Endometrium (tissue), 2 donors: ENCODE data around the gene IKZF2.

ENCODE experiments used
- FAIRE-seq: peaks from 2 replicates; lab custom pipeline; 2012; peaks lifted over from hg19 to GRCh38; lab: Jason Lieb, UNC
- donor health status: control.
- donor health status: control.

IKZF2 gene

DNA sequence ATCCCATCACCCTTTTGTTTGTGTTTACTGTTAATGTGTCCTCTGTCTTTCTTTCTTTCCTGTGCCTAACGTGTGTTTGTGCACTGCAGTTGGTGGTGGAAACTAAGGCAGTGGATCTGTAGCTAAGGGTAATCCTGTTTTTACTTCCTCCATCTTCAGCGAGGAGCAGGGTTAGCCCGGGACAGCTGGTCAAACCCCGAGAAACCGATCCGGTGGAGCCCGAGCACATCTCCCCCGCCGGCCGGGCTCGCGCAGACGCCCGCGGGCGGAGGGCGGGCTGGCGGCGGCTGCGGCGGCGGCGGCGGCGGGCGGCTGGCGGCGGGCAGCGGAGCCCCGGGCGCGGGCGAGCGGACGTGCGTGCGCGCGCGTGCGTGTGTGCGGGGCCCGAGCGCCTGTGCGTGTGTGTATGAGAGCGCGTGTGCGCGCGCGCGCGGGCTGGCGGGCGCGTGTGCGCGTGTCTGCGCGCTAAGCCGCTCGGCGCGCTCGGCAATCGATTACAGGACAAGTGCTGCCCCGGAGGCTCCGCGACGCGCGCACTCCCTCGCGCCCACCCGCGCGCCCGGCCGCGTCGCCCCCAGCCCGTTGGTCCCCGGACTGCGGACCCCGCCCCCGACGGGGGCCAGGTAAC is at the start of gene IKZF2:
IKZF2 (minus strand) TSS at position 176 of the 628 bp plus-strand sequence. CDS start 2,983 bp downstream, outside the sequence.
- FAIRE-seq, result no peak

DNA sequence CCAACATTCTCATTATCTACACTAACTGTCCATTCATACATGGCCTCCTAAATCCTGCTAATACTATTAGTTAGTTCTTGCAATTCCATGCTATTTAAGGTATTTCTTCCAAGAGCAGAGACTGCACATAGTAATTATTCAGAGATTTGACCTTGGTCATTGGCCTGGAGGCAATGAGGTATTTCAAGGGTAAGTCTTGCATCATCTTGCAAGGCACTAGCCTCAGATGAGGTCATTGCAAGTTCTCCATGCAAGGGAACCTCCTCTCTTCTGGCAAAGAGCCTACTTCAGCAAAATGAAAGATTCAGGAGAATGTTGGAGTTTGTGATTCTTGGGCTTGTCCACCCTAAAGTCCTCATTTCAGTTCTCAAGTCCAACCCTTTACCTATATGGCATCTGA is 48.5 kb upstream of the IKZF2 start:
- FAIRE-seq, result no peak

DNA sequence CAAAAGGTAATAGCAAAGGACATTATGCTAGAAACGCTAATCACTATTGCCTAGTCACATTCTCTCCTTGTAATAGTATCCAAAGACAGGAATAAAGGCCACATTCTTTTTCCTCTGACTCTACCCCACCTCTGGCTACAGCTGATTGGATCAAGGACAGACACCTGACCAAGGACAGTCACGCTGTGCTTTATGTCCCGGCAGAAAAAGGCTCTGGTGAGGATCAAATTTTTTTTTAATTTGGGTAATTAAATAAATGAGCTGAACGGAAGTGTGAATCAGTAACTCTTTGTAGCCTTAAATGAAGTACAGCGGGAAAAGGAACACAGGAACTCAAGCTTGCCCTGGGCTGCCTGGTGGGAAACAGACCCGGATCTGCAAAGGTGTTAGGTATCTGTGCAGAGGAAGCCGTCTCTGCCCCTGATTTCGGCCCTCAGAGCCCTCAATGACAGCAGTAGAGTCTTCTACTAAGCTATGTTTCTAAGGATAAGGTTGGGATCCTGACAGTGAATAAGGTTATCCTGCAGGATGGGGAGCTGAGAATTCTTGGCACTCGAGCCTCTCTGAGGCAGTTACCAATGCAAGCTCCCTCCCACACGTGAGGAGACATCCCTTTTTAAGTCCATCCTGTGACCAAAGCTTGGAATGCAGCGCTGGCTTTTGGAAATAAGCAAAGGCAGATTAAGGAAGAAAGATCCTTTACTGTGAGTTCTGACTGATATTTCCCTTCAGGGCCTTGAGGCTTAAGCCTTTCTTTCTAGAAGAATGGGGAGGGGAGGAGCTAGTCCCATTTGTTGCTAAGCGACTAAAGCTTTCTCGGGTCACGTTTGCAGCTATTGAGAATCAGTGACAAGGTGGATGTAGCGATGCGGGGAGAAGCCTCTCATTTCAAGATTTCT is 37.8 kb upstream of the IKZF2 start:
- FAIRE-seq, result no peak

DNA sequence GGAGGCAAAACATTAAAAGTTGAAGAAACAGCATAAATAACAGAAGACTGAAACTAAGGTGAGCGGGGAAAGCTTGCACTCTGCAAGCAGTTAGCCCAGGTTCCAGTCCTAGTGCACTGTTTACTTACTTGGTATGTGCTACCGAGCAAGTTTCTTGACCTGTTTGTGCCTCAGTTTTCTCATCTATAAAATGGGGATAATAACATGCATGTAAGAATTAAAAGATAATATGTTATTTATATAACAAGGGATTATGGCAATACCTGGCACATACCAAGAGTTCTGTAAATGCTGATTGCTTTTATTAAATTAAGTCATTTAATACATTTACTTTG is 37.1 kb upstream of the IKZF2 start:
- no peak for FAIRE-seq

DNA sequence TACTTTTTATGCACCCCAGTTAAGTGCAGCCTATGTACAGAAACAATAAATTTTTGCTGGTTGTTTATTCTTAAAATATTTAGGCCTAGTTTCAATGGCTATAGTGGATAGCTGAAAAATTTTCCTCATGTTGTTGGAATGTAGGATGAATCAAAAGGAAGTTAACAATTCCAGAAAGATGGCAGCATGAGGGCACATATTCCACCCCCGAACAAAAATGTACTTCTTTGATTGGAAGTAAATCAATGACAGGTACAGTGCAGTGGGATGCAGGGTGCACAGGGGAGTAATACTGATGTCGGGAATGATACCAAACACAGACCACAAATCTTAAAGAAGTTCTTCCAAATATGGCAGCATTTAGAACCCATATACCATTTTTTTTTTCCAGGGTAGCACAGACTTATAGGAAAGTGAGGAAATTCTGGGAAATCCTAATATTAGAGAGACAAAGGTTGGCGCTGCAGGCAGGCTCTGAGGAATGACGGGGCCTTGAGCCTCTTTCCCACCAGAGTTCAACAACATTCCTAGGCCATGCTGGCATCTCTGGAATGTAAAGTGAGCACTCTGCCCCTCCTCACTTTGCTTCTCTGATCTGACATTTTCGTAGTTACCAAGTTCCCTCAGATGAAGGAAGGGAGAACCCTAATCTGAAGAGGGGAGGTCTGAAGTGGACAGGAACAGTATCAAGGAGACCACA is 36.6 kb upstream of the IKZF2 start:
- no peak for FAIRE-seq

DNA sequence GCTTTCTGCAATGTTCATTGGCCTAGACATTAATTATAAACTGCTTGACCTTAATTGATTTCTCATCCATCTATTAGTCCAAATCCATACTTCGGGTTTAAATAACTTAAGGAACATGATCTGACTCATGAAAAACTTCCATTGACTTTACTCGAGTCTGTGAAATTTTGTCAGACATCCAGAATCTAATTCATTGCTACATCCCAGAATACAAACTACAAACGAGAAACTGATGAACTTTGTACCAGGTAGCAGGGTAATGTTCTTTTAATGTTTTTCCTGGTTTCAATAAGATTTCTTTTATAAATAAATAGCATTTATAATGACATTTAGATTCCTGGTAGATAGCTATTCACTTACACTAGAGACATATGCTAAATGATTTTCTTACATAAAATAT is 36.0 kb upstream of the IKZF2 start:
- no peak for FAIRE-seq

DNA sequence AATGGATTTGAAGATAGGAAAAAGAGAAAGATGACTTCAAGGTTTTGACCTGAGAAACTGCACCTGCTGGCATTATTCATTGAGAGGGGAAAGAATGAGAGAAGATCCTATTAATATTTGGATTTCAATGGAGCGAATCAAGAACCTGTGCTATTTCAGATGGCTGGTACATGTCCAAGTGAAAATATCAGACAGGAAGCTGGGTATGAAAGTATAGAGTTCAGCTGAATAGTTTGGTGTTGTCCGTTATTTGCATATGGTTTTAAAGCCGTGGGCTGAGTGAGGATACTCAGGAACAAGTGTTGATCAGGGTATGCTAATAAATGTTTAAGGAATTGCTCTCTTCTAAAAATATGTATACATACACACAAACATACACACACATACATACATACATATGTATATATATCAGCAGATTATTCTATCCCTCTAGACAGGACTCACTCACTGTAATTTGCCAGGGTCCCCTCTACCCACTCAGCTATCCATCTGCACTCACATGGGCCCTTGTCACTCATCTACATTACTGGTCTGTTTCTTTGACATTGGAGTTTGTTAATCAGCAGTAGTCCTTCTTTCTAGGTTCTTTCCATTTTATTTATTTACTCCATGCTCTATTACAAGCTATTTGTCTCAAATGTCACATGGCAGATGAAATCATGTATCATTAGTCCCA is 33.9 kb upstream of the IKZF2 start:
- FAIRE-seq, result no peak

DNA sequence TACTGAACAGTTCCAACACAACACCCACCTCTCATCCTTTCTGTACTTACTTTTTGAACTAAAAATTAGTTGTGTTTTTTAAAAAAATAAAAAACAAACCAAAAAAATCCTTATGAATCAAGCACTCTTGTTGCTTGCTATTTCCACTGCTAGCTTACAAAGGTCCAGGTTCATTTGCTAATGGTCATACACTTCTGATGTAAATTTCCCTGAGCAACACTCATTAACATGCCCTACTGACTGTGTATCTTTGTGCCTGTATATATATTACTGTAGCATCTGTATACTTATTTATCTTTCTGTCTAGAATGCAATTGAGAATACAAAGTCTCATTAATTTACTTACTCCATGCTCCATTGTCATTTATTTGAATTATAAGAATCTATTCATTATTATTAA is 30.3 kb upstream of the IKZF2 start:
- no peak for FAIRE-seq

DNA sequence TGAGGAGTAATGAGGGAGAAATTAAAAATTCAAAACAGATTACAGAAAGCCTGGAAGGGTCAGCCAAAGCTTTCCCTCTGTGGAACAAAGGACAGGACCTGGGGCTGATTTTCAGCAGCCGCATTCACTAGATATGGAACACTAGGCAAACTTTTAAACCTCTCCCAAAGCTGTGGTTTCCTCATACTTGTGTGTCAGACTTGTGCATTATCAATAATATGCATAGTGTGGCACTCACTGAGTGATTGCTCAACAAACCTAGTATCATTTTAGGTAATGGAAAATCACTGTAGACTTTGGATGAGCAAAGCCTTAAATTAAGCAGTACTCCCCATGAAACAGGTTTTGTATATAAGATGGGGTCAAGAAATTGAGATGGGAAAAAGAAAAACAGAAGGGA is 26.3 kb upstream of the IKZF2 start:
- FAIRE-seq, result no peak

DNA sequence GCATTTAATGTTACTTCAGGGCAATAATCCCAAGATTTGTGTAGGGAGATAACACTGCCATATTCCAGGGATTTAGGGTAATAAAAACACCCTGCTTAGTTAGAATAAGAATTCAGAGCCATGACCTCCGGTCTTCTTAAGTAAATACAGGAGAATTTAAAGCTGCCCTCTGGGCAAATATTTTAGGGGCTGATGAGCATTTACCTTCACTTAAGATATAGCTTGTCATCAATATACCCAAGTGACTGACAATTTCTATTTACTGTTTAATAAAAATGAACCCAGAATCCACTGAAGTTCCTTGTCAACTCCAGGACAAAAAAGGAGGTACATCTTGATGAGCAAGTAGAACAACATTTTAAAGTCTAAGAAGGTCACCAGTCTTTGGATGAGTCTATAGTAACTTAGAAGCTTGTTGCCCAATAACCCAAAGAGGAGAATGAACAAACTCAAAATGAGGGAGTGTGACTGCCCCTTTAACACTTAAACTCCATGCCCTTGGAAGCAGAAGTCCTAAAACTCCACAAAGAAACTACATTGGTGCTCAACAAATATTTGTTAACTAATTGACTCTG is 24.3 kb upstream of the IKZF2 start:
- no peak for FAIRE-seq

DNA sequence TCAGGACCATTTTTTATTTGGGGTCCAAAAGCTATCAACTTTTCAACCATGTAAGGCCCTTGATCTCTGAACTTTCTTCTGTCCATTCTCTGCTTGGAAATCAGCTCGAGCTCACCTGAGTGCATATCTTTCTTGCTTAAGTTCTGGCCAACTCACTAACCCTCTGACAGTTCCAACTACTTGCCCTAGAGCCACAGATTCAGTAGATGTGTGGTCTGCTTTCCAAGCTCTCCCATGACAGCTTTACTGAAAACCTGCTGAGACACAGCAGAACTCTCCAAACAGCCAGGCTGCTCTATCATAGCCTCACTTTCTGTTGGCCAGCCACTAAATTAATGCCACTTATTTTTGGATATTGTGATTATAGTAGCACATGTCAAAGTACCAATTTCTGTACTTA is 21.2 kb upstream of the IKZF2 start:
- no peak for FAIRE-seq

DNA sequence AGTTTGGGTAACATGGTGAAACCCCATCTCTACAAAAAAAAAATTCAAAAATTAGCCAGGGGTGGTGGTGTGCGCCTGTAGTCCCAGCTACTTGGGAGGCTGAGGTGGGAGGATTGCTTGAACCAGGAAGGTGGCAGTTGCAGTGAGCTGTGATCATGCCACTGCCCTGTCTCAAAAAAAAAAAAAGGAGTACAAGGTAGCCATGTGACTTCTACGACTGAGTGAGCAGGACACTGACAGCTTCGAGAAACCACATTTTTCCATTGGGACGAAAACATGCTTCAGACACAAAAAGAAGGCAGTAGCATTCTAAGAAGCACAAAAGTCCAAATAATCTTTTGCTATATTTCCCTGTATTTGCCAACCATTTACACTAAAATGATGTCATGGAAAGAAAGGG is 19.7 kb upstream of the IKZF2 start:
- no peak for FAIRE-seq

DNA sequence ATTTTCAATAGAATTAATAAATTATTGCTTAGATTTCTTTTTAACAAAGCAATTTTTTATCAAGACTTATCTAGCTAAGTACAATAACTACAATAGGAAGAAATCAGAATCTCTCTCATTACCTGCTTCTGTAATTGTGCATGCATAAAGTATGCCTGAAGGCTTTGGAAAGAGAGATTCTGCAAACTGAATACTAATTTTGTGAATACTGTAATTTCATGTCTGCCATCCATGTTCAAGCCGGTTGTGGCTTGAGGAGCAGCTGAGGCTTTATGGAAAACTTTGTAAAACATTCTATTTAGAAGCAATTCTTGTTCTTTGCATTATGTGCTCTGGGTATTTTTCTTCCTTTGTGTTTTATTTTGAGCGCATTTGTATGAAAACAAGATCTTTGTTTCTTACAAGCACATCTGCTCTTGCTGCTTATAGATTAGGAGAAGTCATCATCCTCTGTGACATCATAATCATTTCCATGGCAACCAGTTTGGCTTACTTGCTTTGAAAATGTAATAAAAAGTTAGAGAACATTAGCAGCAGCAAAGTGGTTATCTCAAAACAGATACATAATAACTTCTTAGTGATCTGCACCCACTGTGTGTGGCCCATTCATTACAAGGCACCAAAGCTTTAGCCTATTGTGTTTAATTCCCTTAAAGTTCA is 16.0 kb upstream of the IKZF2 start:
- FAIRE-seq, result no peak

DNA sequence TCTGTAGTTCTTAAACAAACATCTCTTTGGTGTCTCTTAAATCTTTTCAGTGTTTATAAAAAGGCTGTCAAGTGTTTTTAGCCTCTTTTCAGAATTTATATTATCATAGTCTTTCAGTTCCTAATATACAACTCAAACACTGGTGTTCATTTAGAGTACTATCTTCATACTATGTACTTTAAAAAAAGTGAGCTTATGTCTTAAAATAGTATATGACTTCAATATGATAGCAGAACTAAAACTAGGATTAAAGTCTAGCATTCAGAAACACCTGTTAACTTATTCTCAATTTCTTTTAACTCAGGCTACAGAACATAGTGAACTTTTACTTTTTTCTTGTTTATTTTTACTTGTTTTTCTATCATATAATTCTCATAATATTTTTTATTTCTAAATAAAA is 14.7 kb upstream of the IKZF2 start:
- no peak for FAIRE-seq

DNA sequence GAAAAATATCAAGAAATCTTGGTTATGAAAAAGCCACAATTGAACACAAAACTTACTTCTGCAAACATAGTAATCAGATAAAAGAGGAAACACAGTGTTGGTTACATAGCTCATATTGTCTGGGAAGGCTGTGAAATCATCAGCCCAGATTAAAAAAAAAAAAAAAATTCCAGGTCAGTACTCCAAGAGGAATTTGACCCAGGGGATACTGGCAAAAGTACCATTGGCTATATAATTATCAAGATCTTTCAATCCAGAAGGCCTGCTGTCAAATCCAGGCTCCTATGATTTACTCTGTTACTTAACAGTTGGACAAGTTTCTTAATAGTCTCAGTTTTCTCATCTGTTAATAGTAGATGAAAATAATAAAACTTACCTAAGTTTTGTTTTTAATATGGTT is 12.9 kb upstream of the IKZF2 start:
- no peak for FAIRE-seq

DNA sequence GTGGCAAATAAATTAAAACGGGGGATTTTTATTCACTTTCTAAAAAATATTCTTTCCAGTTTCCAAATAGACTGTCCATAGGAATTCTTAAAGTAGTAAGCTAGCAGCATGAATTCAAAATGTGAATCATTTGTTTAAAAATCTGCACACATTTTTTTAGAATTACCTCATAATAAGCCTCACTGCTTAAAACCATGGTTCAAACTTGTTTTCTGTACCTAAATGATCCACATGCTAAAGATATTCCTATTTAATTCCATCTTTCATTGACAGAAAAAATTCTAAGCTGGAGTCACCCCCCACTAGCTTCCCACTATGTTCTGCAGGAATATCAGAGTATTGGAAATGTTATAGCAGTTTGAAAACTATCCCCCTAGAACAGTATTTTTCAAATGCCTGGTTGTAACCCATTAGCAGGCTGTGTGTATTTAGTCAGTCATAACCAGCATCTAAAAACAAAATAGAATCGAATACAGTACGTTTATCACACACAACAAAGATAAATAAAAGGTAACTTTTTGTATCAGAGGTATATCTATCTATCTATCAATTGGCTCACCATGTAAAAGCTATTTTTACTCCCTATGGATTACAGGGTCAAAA is 11.2 kb upstream of the IKZF2 start:
- FAIRE-seq, result no peak

DNA sequence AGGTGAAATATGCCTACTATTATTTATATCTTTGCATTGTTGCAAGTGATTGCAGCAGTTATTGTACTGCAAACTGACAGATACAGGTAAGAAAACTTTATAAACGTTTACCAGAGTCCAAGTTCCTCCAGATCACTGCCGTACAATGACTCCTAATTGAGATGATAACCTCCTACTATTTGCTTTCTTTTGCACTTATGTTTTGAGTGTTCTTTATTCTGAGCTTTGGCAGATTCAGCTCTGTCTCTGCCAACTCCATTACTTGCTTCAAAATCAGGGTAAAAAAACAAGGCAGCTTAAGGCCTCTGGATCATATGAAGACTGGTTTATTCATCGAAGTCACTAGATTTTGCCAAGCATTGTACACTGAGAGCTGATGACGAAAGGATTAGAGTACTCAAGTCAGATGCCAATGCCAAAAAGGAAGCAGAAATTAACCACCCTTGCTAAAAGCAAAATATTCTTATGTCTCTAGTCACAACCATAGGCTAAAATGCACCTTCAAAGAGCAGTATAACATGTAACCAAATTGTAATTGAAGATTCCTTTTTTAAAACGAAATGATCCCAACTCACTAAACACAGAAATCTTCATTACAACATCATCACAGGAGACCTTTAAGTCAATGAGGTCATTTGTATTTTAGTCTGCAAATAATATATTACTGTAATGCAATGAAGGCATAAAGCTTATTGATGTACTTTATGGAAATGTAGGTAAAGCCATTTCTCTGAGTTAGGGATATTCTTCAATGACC is 10.5 kb upstream of the IKZF2 start:
- FAIRE-seq, result no peak

DNA sequence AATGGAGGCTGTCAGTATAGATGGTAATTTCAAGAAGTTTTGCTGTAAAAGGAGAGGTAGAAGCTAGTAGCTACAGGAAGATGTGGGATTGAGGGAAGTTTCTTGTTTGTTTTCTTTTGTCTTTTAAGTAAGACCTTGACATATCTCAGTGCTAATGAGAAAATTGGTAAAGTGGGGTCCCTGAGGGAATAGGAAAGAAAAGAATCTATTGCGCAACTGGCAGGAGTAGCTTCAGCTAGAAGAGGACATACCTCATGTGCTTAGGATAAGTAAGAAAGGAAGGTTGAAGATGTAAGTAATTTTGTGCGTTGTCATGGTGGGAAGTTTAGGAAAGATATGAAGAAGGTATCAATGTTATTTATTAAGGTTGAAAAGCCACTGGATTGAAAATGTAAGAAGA is 8.4 kb upstream of the IKZF2 start:
- FAIRE-seq, result no peak

DNA sequence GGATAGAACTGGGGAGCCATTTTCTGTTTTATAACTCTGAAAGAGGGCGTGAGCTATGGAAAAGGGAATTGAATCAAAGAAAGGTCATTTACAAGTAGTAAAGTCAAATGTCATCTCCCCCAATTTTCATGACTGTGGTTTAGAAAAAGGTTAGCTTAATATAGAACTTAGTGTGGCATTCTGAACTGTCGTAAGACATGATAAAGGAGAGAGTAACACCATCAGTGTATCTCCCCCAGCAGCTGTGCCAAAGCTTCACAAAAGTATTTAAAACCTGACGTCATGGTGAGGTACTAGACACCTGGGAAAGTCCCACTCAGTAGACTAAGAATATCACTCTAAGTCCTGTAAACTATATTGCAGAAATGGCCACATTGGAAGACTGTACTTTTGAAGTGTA is 5.8 kb upstream of the IKZF2 start:
- no peak for FAIRE-seq

DNA sequence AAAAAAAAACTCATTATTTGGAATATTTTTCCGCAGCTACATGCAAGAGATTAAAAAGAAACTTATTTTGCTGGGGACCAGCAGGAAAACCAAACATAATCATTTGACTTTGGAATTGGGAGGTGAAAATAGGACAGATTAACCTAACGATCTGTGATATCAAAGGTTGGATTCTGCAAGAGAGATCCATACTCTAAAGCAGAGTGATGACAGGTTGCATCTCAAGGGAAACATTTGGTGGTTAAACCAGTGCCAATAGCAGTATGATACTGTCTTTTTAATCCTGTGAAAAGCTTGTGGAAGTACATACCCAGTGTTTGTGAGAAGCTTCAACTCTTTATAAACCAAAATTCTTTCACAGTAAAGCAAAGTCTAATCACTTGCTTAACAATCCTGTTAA is 5.3 kb upstream of the IKZF2 start:
- FAIRE-seq, result no peak

DNA sequence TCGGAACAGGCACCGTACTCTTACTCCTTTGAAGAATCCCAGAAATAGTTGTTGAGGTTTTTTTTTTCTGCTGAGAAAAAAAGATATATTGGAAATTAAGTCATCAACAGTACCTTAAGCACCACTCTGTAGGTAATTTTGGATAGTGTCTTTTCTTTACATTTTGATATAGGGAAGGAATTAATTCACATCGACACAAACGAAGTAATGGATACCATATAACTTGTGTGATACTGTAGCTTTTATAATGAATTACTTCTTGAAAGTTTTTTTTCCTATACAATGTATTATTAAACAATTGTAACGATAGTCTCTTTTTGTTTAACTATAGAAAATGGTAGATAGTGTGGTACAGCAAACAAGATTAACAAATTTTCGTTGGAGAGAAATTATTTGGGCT is 1.5 kb upstream of the IKZF2 start:
- no peak for FAIRE-seq
